ENCODE measurements around the gene EEF2K.
A peak's percentile ranks its signal among the peaks of the same experiment; 100 is the strongest.
"Not testable (repeated sequence)": the region's sequence is repeated elsewhere in the genome, so short reads cannot be mapped to it uniquely, and the experiment has no call there.

EEF2K gene

GRCh38 chr16:22206013-22206841, at the start of gene EEF2K:
Gene EEF2K, plus strand, starts transcription at chr16:22206278. Its CDS starts 19,452 bp downstream, at chr16:22225730.
- peak; percentile 83 to 93 for DNase-seq

GRCh38 chr16:22161401-22161800, 44.7 kb upstream of the EEF2K start:
- no peak for DNase-seq

- peak in 1 of 2 experiments; percentile 4 for DNase-seq
Observed at GRCh38 chr16:22161999-22162655, 44.0 kb upstream of the EEF2K start, which contains the start of gene SDR42E2. Gene SDR42E2, plus strand, starts transcription at chr16:22162506. Its CDS starts 3,077 bp downstream, at chr16:22165583.

DNA sequence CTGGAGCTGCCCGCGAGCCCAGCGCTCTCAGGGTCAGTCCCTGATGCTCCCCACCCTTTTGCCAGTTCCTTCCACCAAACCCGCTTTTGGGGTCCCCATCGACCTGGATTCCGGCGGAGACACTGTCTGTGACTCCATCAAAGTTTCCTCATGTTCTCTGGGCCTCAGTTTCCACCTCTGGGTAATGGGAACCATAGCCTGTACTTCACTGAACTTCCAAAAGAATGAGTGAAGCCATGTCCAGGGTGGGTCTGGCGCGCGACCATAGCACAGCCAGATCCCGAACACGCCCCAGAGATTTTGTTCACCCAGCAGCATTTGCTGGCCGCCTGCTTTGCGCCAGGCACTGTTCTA, 43.4 kb upstream of the EEF2K start:
- no peak for DNase-seq

- DNase-seq: no peak
Observed at GRCh38 chr16:22163806-22164205, 42.3 kb upstream of the EEF2K start.

GRCh38 chr16:22164482-22164881, 41.6 kb upstream of the EEF2K start:
- DNase-seq: no peak

DNA sequence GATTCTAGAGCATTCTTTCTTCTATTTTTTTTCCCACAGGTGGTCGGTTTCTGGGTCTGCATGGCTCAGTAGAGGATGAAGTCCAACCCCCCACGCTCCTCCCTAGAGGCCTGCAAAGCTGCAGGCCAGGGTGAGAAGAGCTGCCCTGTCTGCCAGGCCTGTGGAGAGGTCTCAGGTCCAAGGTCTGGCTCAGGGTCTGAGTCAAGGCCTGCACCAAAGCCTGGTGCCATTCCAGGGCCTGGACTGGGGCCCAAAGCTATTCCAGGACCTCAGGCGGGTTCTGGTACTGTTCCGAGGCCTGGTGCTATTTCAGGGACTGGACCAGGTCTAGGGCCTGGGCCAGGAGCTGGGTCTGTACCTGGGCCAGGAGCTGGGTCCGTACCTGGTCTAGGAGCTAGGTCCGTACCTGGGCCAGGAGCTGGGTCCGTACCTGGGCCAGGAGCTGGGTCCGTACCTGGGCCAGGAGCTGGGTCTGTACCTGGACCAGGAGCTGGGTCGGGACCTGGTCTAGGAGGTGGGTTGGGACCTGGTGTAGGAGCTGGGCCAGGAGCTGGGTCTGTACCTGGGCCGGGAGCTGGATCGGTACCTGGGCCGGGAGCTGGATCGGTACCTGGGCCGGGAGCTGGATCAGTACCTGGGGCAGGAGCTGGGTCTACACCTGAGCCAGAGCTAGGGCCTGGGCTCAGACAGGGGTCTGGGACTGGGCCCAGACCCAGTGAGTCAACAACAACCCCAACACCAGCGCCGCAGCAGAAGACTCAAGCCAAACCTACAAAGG, 40.4 kb upstream of the EEF2K start:
- no peak for DNase-seq

DNA sequence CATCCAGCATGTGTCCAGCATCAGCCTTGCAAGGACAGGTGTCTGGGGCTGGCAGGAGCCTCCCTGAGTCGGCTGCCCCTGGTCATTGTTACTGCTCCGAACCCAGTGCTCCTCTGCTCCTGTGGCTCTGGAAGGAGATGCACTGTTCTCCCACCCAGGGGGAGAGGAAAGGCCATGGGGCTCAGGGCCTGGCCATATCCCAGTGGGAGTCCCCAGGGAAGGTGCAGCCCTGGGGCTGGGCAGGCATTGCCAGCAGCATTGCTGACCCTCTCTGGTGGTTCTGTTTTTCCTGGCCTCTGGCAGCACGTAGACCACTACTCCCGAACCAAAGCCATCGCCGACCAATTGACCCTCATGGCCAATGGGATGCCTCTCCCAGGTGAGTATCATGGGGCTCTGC, 34.1 kb upstream of the EEF2K start:
- DNase-seq: no peak

GRCh38 chr16:22172642-22173041, 33.4 kb upstream of the EEF2K start:
- DNase-seq: not testable (repeated sequence)

GRCh38 chr16:22174642-22175041, 31.4 kb upstream of the EEF2K start:
- no peak for DNase-seq

GRCh38 chr16:22177968-22178930, 27.8 kb upstream of the EEF2K start:
- no peak for DNase-seq

- DNase-seq: no peak
Observed at GRCh38 chr16:22181426-22181825, 24.7 kb upstream of the EEF2K start.

- DNase-seq: no peak
Observed at GRCh38 chr16:22181843-22182242, 24.2 kb upstream of the EEF2K start.

- DNase-seq: no peak
Observed at GRCh38 chr16:22183335-22183734, 22.7 kb upstream of the EEF2K start.

DNA sequence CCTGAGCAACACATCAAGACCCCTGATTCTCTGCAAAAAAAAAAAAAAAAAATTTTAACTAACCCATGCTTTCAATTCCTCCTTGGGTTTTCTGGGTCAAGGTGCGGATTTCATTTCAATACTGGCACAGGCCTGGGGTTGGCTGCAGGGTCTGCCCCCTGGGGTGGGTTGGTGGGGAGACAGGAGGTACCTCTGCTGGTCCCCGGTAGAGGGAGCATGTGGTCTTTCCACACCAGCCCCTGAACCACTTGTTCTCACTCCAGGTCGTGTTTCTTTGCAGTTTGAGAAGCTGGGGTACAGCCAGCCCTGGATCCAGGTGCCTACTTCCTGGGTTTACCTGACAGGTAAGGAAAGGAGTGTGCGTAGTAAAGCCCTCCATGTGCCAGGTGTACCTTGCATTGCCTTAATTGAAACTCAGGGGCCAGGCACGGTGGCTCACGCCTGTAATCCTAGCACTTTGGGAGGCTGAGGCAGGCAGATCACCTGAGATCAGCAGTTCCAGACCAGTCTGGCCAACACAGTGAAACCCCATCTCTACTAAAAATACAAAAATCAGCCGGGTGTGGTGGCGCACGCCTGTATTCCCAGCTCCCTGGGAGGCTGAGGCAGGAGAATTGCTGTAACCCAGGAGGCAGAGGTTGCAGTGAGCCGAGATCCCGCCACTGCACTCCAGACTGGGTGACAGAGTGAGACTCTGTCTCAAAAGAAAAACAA, 22.0 kb upstream of the EEF2K start:
- DNase-seq: no peak

- DNase-seq: no peak
Observed at GRCh38 chr16:22184615-22184968, 21.5 kb upstream of the EEF2K start.

DNA sequence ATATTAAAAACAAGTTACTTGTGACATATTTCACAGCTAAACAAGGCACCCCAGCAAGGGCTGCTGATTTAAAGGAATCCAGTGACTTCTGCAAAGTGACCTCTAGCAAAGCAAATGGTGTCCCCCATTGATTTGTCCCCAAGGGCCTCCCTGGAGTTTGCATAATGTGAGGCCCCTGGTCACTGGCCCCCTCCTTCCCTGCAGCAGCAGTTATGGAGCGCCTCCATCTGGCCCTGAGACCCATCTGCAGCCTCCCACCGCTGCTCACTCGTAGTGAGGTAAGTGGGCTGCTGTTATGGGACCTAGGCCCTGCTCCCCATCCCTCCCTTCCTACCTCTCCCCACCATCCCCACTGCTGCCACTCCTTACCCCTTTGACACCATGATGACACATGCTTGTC, 19.6 kb upstream of the EEF2K start:
- no peak for DNase-seq

DNA sequence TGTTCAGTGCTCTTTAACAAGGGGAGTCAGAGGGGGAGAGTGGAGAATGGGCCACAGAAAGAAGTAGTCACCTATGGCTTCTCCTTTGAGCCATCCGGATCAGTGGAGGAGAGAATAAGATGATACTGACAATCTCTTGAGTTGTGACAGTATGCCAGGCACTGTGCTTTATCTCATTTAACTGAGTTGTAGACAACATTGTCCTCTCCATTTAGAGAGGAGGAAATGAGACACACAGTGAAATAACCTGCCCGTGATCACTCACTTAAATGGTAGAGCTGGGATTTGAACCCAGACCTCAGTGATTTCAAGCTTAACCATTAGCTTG, 17.8 kb upstream of the EEF2K start:
- DNase-seq: no peak

GRCh38 chr16:22188595-22189442, 17.3 kb upstream of the EEF2K start:
- peak; percentile 60 to 66 for DNase-seq

DNA sequence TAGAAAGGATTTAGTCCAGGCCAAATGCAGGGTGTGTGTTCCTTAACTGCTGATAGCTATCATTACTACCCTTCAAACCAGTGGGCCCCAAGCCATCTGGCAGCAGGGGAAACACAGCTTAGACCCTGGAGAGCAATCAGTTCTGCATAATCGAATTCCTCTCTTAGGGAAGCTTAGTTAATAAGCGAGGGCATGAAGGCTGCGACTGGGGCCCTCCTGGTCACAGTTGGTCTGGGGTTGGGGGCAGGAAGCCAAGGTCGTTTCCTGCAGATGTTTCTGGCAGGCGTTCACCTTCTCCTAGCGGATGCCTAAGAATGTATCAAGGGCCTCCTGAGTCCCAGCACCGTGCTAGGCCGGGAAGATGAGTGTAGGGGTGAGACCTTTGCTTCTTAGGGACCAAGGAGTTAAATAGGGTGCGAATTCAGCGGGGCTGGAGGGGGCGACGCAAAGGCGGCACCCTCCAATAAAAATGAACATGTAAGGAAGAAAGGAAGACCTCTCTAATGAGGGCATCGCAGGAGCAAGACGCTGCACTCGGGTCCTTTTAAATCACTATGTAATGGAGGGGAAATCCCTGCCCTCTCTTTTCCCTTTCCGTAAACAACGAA, 16.5 kb upstream of the EEF2K start:
- no peak for DNase-seq

Data from NCI-H2081 (cell line).